Tibial artery (tissue), 4 donors: Measurements from ENCODE around the gene ITPRIPL2.

Experiments
- DNase-seq, 2 donors: peaks; one replicate each; pipeline ENCODE4 v3.0.0-alpha.2; 2019
- H3K27ac ChIP-seq, 2 donors: fragments of 200-600 bp; sonication (generic) in 1 of 2; 1 replicate in 1 of 2; 2 replicates in 1 of 2; pipeline ENCODE4 v1.5.1; 2018 to 2019; ENCODE audit warnings: mild to moderate bottlenecking in 1 of 2
- H3K27me3 ChIP-seq, 2 donors: fragments of 200-600 bp; sonication (generic) in 1 of 2; one replicate each; pipeline versions ENCODE4 v1.5.1 to v1.6.0; 2016 to 2019
- H3K36me3 ChIP-seq, 3 donors: fragments of 200-600 bp; sonication (generic) in 2 of 3; one replicate each; pipeline ENCODE4 v1.5.1; 2016 to 2019; ENCODE audit warnings: mild to moderate bottlenecking in 2 of 3
- H3K4me1 ChIP-seq, 4 donors: fragments of 200-600 bp; sonication (generic) in 2 of 4; 1 replicate in 3 of 4; 2 replicates in 1 of 4; pipeline ENCODE4 v1.5.1; 2016 to 2019
- H3K4me3 ChIP-seq, 2 donors: fragments of 200-600 bp; sonication (generic) in 1 of 2; 1 replicate in 1 of 2; 2 replicates in 1 of 2; pipeline ENCODE4 v1.5.1; 2018 to 2019; ENCODE audit warnings: mild to moderate bottlenecking in 2 of 2
- H3K9me3 ChIP-seq, 3 donors: fragments of 200-600 bp; sonication (generic) in 1 of 3; one replicate each; pipeline ENCODE4 v1.5.1; 2016 to 2019
- CTCF ChIP-seq, 2 experiments: fragments of 200-600 bp in 1 of 2; fragments of 450-650 bp in 1 of 2; IDR thresholded peaks; one replicate each; pipeline ENCODE4 v1.5.1; 2017 to 2019; ENCODE audit warnings: antibody characterized with exemption in 2 of 2, mild to moderate bottlenecking in 1 of 2, moderate library complexity in 1 of 2
- intact Hi-C: fragments of 100-400 bp; cut with DNase I; formaldehyde crosslinking; loops from one replicate; pipeline ENCODE4 v1.15.0; 2023; ENCODE audit warnings: low total_unique reads

The ITPRIPL2 gene

GRCh38 chr16:19127205-19127604, 13.4 kb downstream of the ITPRIPL2 start:
- intact Hi-C loops = no loop called here
- H3K4me1 ChIP-seq = peaks cover 0 to 20% (median 17%) of the 10 kb centered on the region in 4 donors
- peaks cover 0 to 3% (median 0%) of the 10 kb centered on the region in 3 donors for H3K36me3 ChIP-seq
- no peak overlapping the region for H3K27ac ChIP-seq
- no peak for TF ChIP-seq CTCF (IDR thresholded peaks at IDR 0.05)
- no peak overlapping the region for H3K4me3 ChIP-seq
- DNase-seq = no peak
- H3K27me3 ChIP-seq = no peaks in the 10 kb centered on the region
- H3K9me3 ChIP-seq = no peaks in the 10 kb centered on the region

DNA sequence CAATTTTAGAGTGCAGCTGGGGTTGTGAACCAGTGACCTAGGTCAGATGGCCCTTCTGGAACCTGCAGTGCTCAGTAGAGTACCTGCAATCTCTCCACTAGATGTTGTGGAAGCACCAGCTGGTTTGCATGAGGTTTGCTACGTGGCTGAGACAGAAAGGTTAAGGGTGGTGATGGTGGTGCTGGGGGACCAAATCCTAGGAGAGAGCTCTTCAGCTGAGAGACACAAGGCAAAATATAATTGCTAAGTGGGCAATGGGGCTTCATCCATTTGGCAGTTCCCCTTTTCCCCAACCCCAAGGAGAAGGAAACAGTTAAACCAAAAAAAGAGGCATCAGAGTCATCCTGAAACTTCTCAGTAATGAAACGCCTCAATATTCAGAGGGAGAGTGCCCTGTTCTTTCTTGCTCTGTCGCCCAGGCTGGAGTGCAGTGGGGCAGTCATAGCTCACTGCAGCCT, 13.9 kb downstream of the ITPRIPL2 start:
- Histone ChIP-seq H3K27me3 (no peaks in the 10 kb centered on the region), H3K36me3 (peaks cover 0 to 3% (median 0%) of the 10 kb centered on the region in 3 donors), H3K9me3 (no peaks in the 10 kb centered on the region), H3K27ac (no peak overlapping the region), H3K4me3 (no peak overlapping the region), H3K4me1 (peaks cover 0 to 23% (median 18%) of the 10 kb centered on the region in 4 donors)
- no peak for DNase-seq
- intact Hi-C loops = no loop called here
- no peak for TF ChIP-seq CTCF (IDR thresholded peaks at IDR 0.05)

DNA sequence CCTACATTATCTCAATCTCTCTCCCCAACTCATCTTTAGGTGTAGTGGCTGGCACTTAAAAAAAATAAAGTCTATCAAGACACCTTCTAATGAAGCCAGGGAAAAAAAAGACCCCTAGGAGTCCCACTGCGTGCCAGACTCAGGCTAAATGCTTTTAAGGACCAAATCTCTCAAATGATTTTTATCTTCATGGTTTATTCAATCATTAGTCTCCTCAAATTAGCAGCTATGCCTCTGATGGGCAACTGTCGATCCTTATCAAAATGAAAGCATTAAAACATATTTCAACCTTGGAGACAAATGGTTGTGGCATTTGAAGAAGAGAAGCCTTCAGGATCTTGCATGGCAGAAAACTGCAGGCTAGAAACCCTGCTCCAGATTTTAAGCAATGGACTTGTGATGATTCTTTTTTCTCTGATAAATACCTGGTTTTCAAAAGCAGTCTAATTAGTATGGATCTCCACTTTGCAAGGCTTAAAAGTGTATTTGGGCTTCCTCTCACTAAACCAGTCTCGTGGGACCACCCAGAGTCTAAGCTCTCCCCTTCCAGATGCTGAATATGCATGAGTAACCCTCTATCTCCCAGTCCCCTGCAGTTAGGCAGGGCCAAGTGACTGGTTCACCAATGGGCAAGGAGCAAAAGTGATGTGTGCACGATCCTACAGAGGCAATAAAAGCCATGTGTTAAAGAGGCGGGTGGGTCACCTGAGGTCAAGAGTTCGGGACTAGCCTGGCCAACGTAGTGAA, 14.9 kb downstream of the ITPRIPL2 start:
- intact Hi-C loops = no loop called here
- no peak for DNase-seq
- Histone ChIP-seq H3K27ac (no peak overlapping the region), H3K4me1 (peaks cover 0 to 24% (median 18%) of the 10 kb centered on the region in 4 donors), H3K9me3 (no peaks in the 10 kb centered on the region), H3K27me3 (no peaks in the 10 kb centered on the region), H3K4me3 (no peak overlapping the region), H3K36me3 (peaks cover 0 to 3% (median 0%) of the 10 kb centered on the region in 3 donors)
- no peak for TF ChIP-seq CTCF (IDR thresholded peaks at IDR 0.05)

- Histone ChIP-seq H3K27me3 (no peaks in the 10 kb centered on the region), H3K9me3 (no peaks in the 10 kb centered on the region), H3K4me1 (peaks cover 0 to 24% (median 19%) of the 10 kb centered on the region in 4 donors), H3K4me3 (no peak overlapping the region), H3K27ac (peak overlapping the region; percentile 54 to 64), H3K36me3 (peaks cover 0 to 3% (median 0%) of the 10 kb centered on the region in 3 donors)
- intact Hi-C loops = no loop called here
- no peak for DNase-seq
- no peak for TF ChIP-seq CTCF (IDR thresholded peaks at IDR 0.05)
Observed at GRCh38 chr16:19130385-19130784, 16.6 kb downstream of the ITPRIPL2 start.

DNA sequence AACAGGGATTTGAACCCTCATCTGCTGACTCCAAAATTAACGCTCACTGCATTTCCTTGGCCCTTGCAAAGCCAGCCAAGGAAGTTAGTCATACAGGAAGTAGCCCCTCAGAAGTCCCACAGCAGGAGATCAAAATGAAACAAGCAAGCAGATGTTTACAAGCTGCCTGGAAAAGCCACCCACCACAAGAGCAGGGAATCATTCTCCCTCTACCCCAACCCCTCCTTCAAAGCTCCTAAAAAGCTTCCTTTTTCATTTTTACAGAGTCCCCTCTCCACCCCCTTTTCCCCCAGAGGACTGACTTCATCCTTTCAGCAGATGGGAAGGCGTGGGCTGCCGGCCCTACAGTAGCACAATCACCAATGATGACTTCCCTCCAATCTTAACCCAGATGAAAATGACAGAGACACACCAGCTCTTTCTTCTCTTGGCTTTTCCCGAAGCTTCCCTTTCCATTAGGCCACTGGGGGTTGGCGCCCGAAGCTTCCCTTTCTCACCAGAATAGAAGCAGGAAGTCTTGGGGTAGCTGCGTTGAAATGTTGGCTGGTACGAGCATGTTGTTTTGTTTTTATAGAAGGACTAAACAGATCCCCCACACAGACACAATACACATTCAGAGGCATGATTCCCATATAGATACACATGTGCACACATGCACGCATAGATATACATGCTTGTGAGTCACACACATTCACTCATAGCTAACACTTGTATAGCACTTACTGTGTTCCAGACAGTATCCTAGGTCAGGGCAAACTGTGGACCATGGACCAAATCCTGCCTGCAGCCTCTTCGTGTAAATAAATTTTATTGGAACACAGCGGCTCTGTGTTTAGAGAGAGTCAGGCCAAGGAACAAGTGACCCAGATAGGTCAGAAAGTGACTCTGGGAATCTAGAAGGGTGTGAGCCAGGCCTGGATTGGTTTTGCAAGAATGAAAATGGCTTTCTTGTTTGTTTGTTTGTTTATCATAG, 17.4 kb downstream of the ITPRIPL2 start:
- Histone ChIP-seq H3K4me3 (no peak overlapping the region), H3K4me1 (peaks cover 0 to 32% (median 25%) of the 10 kb centered on the region in 4 donors)
- TF ChIP-seq CTCF (IDR thresholded peaks at IDR 0.05) = no peak

More for the DNA sequence above, 17.4 kb downstream of the ITPRIPL2 start:
- intact Hi-C loops = no loop called here
- Histone ChIP-seq H3K36me3 (no peaks in the 10 kb centered on the region), H3K27ac (peak overlapping the region; percentile 54 to 64), H3K9me3 (no peaks in the 10 kb centered on the region), H3K27me3 (no peaks in the 10 kb centered on the region)
- peak; percentile 56 to 73 for DNase-seq
